MM.1S (cell line): ENCODE measurements around the gene DDX54.

ENCODE experiments used
- CTCF ChIP-seq: fragments of 300-600 bp; sonication (generic); IDR thresholded peaks from 2 replicates; pipeline ENCODE4 v1.5.1; 2016; ENCODE audit warnings: antibody characterized with exemption, low read length, mixed read lengths
- EZH2phosphoT487 ChIP-seq: fragments of 300-600 bp; sonication (generic); IDR thresholded peaks from 2 replicates; pipeline ENCODE4 v1.6.1; 2018; ENCODE audit warnings: antibody characterized with exemption, low read length

GRCh38 chr12:113142173-113142885, 42.9 kb downstream of the DDX54 start:
- no peak for TF ChIP-seq CTCF
- no peak for TF ChIP-seq EZH2phosphoT487
